HG03159 (cell line): ENCODE results near the gene SPACA9.
A peak's percentile ranks its signal among the peaks of the same experiment; 100 is the strongest.

Experiments used
- ATAC-seq: cut with Tn5 transposase; IDR thresholded peaks from one replicate; pipeline ENCODE4 v1.9.1; 2021; ENCODE audit warnings: mild to moderate bottlenecking, moderate library complexity; ENCODE audit not compliant: unreplicated experiment

Gene SPACA9

GRCh38 chr9:132862533-132862932 lies 16.2 kb upstream of the SPACA9 start:
- no peak for ATAC-seq

- no peak for ATAC-seq
These were observed 15.6 kb upstream of the SPACA9 start for GRCh38 chr9:132863096-132863495.

GRCh38 chr9:132864277-132864676 lies 14.4 kb upstream of the SPACA9 start:
- no peak for ATAC-seq

- ATAC-seq: no peak
These were observed 14.0 kb upstream of the SPACA9 start for GRCh38 chr9:132864691-132865090.

GRCh38 chr9:132866898-132867297 lies 11.8 kb upstream of the SPACA9 start:
- ATAC-seq: no peak

GRCh38 chr9:132869266-132869665 lies 9.4 kb upstream of the SPACA9 start:
- ATAC-seq: no peak

GRCh38 chr9:132873403-132873802 lies 5.3 kb upstream of the SPACA9 start:
- no peak for ATAC-seq

- no peak for ATAC-seq
These were observed 3.5 kb upstream of the SPACA9 start for GRCh38 chr9:132875159-132875558.

GRCh38 chr9:132876849-132877248 lies 1.8 kb upstream of the SPACA9 start:
- no peak for ATAC-seq

- peak; percentile 14 for ATAC-seq
These were observed 1.3 kb upstream of the SPACA9 start for GRCh38 chr9:132877458-132877823.

- ATAC-seq: peak; percentile 81
These were observed 639 bp upstream of the SPACA9 start, which contains the start of gene AK8 for GRCh38 chr9:132877824-132878694. Gene AK8 (minus strand): TSS chr9:132878284. CDS start chr9:132878255, 29 bp downstream.

- ATAC-seq: no peak
These were observed 992 bp downstream of the SPACA9 start for GRCh38 chr9:132879457-132880323.

GRCh38 chr9:132880324-132880661 lies 1.6 kb downstream of the SPACA9 start:
- ATAC-seq: no peak

- ATAC-seq: no peak
These were observed 3.1 kb downstream of the SPACA9 start for GRCh38 chr9:132881826-132882225.

- ATAC-seq: no peak
These were observed 3.9 kb downstream of the SPACA9 start for GRCh38 chr9:132882616-132883015.

- ATAC-seq: no peak
These were observed 4.9 kb downstream of the SPACA9 start for GRCh38 chr9:132883349-132884294.

- no peak for ATAC-seq
These were observed 7.1 kb downstream of the SPACA9 start for GRCh38 chr9:132885720-132886333.

- ATAC-seq: no peak
These were observed 7.6 kb downstream of the SPACA9 start for GRCh38 chr9:132886334-132886725.

- no peak for ATAC-seq
These were observed 8.8 kb downstream of the SPACA9 start for GRCh38 chr9:132887181-132888120.
